HG03354 (cell line): ENCODE results near the gene ADGRB2.

Experiments used
- ATAC-seq: cut with Tn5 transposase; IDR thresholded peaks from one replicate; pipeline ENCODE4 v1.9.1; 2021; ENCODE audit warnings: mild to moderate bottlenecking; ENCODE audit not compliant: unreplicated experiment, poor library complexity, severe bottlenecking

The ADGRB2 gene

GRCh38 chr1:31764312-31765040 lies at the start of gene ADGRB2:
ADGRB2 (minus strand) TSS chr1:31764340; CDS start chr1:31757221, 7,119 bp downstream.
- ATAC-seq = no peak

GRCh38 chr1:31812158-31812829 lies 48.2 kb upstream of the ADGRB2 start:
- ATAC-seq = no peak

GRCh38 chr1:31811605-31812004 lies 47.5 kb upstream of the ADGRB2 start:
- no peak for ATAC-seq

- no peak for ATAC-seq
Measured at GRCh38 chr1:31809698-31810097, 45.6 kb upstream of the ADGRB2 start.

GRCh38 chr1:31807273-31808048 lies 43.3 kb upstream of the ADGRB2 start:
- no peak for ATAC-seq

GRCh38 chr1:31805318-31805717 lies 41.2 kb upstream of the ADGRB2 start:
- no peak for ATAC-seq

GRCh38 chr1:31804098-31804497 lies 40.0 kb upstream of the ADGRB2 start:
- no peak for ATAC-seq

- ATAC-seq = no peak
Measured at GRCh38 chr1:31803610-31804009, 39.5 kb upstream of the ADGRB2 start.

GRCh38 chr1:31802190-31803150 lies 38.3 kb upstream of the ADGRB2 start:
- no peak for ATAC-seq

- ATAC-seq = no peak
Measured at GRCh38 chr1:31801458-31801857, 37.3 kb upstream of the ADGRB2 start.

- no peak for ATAC-seq
Measured at GRCh38 chr1:31800674-31800967, 36.5 kb upstream of the ADGRB2 start.

GRCh38 chr1:31799895-31800673 lies 35.9 kb upstream of the ADGRB2 start:
- ATAC-seq = no peak

GRCh38 chr1:31799196-31799894 lies 35.2 kb upstream of the ADGRB2 start:
- no peak for ATAC-seq

- ATAC-seq = no peak
Measured at GRCh38 chr1:31798433-31799195, 34.5 kb upstream of the ADGRB2 start.

GRCh38 chr1:31798086-31798432 lies 33.9 kb upstream of the ADGRB2 start:
- ATAC-seq = no peak

GRCh38 chr1:31797216-31797615 lies 33.1 kb upstream of the ADGRB2 start:
- no peak for ATAC-seq

- no peak for ATAC-seq
Measured at GRCh38 chr1:31796707-31797106, 32.6 kb upstream of the ADGRB2 start.
